ENCODE results near the gene ENTPD8.

- TF ChIP-seq CEBPB (IDR thresholded peaks at IDR 0.05; ENCODE audit: borderline replicate concordance in 1 of 2, low read depth in 2 of 2, low read length in 2 of 2) (no peak), ZBTB33 (IDR thresholded peaks at IDR 0.05) (no peak), POLR2AphosphoS5 (IDR thresholded peaks at IDR 0.05; ENCODE audit: low read length) (no peak), CTCF (IDR thresholded peaks at IDR 0.05 in 2 of 3, conservative IDR thresholded peaks at IDR 0.05 in 1 of 3; ENCODE audit: control insufficient read depth in 2 of 3, extremely low read depth in 1 of 3, insufficient read depth in 1 of 3, low read depth in 3 of 3, low read length in 3 of 3) (no peak)
These were observed 9.7 kb downstream of the ENTPD8 start for GRCh38 chr9:137431416-137431931.
